H9 (cell line): ENCODE measurements around the gene TMEM115. TPM values are rescaled to one million over a fixed set of nuclear protein-coding genes. Genes with fewer than 3 reads are reported as not detected.

Experiments used
- DNase-seq: peaks from one replicate; pipeline ENCODE4 v3.0.0-alpha.2; 2017
- H2AFZ ChIP-seq: one replicate; pipeline ENCODE4 v1.6.1; 2013; ENCODE audit warnings: mild to moderate bottlenecking, low read length, control low read depth, moderate library complexity
- H2AK5ac ChIP-seq: 2 replicates; pipeline ENCODE4 v1.6.1; 2013; ENCODE audit warnings: low read length, control low read depth, mixed read lengths; ENCODE audit not compliant: insufficient read length
- H2BK120ac ChIP-seq: one replicate; pipeline ENCODE4 v1.6.1; 2013; ENCODE audit warnings: low read depth, mild to moderate bottlenecking, low read length, control low read depth, inconsistent platforms; ENCODE audit not compliant: poor library complexity, severe bottlenecking
- H2BK12ac ChIP-seq: 2 replicates; pipeline ENCODE4 v1.6.1; 2013; ENCODE audit warnings: low read length, control low read depth, mixed read lengths, low read depth; ENCODE audit not compliant: insufficient read length
- H2BK15ac ChIP-seq: 2 replicates; pipeline ENCODE4 v1.6.1; 2013; ENCODE audit warnings: low read depth, low read length, control low read depth
- H2BK20ac ChIP-seq: one replicate; pipeline ENCODE4 v1.6.1; 2013; ENCODE audit warnings: low read depth, mild to moderate bottlenecking, low read length, control low read depth, inconsistent platforms; ENCODE audit not compliant: poor library complexity, severe bottlenecking
- H2BK5ac ChIP-seq: 2 replicates; pipeline ENCODE4 v1.6.1; 2013; ENCODE audit warnings: low read length, control low read depth, mixed read lengths; ENCODE audit not compliant: insufficient read length
- H3K14ac ChIP-seq: 2 replicates; pipeline ENCODE4 v1.6.1; 2013; ENCODE audit warnings: low read length, control low read depth; ENCODE audit not compliant: insufficient read depth
- H3K18ac ChIP-seq: 2 replicates; pipeline ENCODE4 v1.6.1; 2013; ENCODE audit warnings: low read depth, mild to moderate bottlenecking, mixed read lengths, low read length, control low read depth; ENCODE audit not compliant: insufficient read length
- H3K23ac ChIP-seq: 2 replicates; pipeline ENCODE4 v1.6.1; 2013; ENCODE audit warnings: low read length, control low read depth, mixed read lengths, low read depth; ENCODE audit not compliant: insufficient read length
- H3K23me2 ChIP-seq: 2 replicates; pipeline ENCODE4 v1.6.1; 2013; ENCODE audit warnings: low read depth, mild to moderate bottlenecking, mixed read lengths, low read length, control low read depth; ENCODE audit not compliant: insufficient read length, poor library complexity, severe bottlenecking
- H3K27ac ChIP-seq: 2 replicates; pipeline ENCODE4 v1.5.1; 2013; ENCODE audit warnings: low read length, control low read depth, mixed read lengths, low read depth; ENCODE audit not compliant: insufficient read length
- H3K27me3 ChIP-seq: 2 replicates; pipeline ENCODE4 v1.6.1; 2013; ENCODE audit warnings: low read length, control low read depth, inconsistent platforms; ENCODE audit not compliant: insufficient read depth
- H3K4ac ChIP-seq: 2 replicates; pipeline ENCODE4 v1.6.1; 2013; ENCODE audit warnings: low read depth, mild to moderate bottlenecking, control low read depth, inconsistent platforms, low read length, moderate library complexity
- H3K4me1 ChIP-seq: 2 replicates; pipeline ENCODE4 v1.6.1; 2013; ENCODE audit warnings: low read length, control low read depth, inconsistent platforms; ENCODE audit not compliant: insufficient read depth
- H3K4me2 ChIP-seq: 2 replicates; pipeline ENCODE4 v1.6.1; 2013; ENCODE audit warnings: low read length, control low read depth, mixed read lengths; ENCODE audit not compliant: insufficient read length, insufficient read depth
- H3K56ac ChIP-seq: 2 replicates; pipeline ENCODE4 v1.6.1; 2013; ENCODE audit warnings: low read depth, mild to moderate bottlenecking, mixed read lengths, low read length, control low read depth; ENCODE audit not compliant: insufficient read length
- H3K79me1 ChIP-seq: 2 replicates; pipeline ENCODE4 v1.6.1; 2013; ENCODE audit warnings: low read depth, mild to moderate bottlenecking, moderate library complexity, low read length, control low read depth, inconsistent platforms; ENCODE audit not compliant: insufficient read depth, poor library complexity, severe bottlenecking
- H3K79me2 ChIP-seq: 2 replicates; pipeline ENCODE4 v1.6.1; 2013; ENCODE audit warnings: low read length, control low read depth, inconsistent platforms; ENCODE audit not compliant: insufficient read depth
- H3K9ac ChIP-seq: 2 replicates; pipeline ENCODE4 v1.6.1; 2013; ENCODE audit warnings: low read length, control low read depth, mixed read lengths; ENCODE audit not compliant: insufficient read length; ENCODE audit errors: extremely low read depth
- H3K9me3 ChIP-seq: one replicate; pipeline ENCODE4 v1.6.1; 2013; ENCODE audit warnings: low read depth, low read length, inconsistent platforms; ENCODE audit not compliant: control insufficient read depth
- H3T11ph ChIP-seq: one replicate; pipeline ENCODE4 v1.6.1; 2013; ENCODE audit warnings: mild to moderate bottlenecking, low read length, control low read depth, inconsistent platforms
- H4K20me1 ChIP-seq: one replicate; pipeline ENCODE4 v1.6.1; 2013; ENCODE audit not compliant: control insufficient read depth, insufficient read length, insufficient read depth
- H4K5ac ChIP-seq: 2 replicates; pipeline ENCODE4 v1.6.1; 2013; ENCODE audit warnings: low read depth, mild to moderate bottlenecking, mixed read lengths, low read length, control low read depth; ENCODE audit not compliant: insufficient read length
- H4K8ac ChIP-seq: replicated peaks from 2 replicates; pipeline ENCODE4 v1.6.1; 2013; ENCODE audit warnings: low read length, control low read depth, mixed read lengths, low read depth; ENCODE audit not compliant: insufficient read length
- H4K91ac ChIP-seq: 2 replicates; pipeline ENCODE4 v1.6.1; 2013; ENCODE audit warnings: low read depth, mild to moderate bottlenecking, moderate library complexity, mixed read lengths, low read length, control low read depth; ENCODE audit not compliant: insufficient read length
- H3K27ac Mint-ChIP-seq, 3 experiments: 2 replicates in 2 of 3; 3 replicates in 1 of 3; pipeline ENCODE4 v1.8.0; 2020 to 2021; ENCODE audit warnings: mixed read lengths in 3 of 3, mild to moderate bottlenecking in 1 of 3, moderate library complexity in 1 of 3
- H3K27me3 Mint-ChIP-seq: 2 replicates; pipeline ENCODE4 v1.8.0; 2021; ENCODE audit warnings: low read depth, mild to moderate bottlenecking, moderate library complexity, mixed read lengths
- H3K36me3 Mint-ChIP-seq, 3 experiments: 2 replicates in 2 of 3; 3 replicates in 1 of 3; pipeline ENCODE4 v1.8.0; 2020 to 2021; ENCODE audit warnings: low read depth in 3 of 3, mixed read lengths in 3 of 3; ENCODE audit not compliant: insufficient read depth in 1 of 3
- H3K4me1 Mint-ChIP-seq, 2 experiments: 2 replicates each; pipeline ENCODE4 v1.8.0; 2020; ENCODE audit warnings: mixed read lengths in 2 of 2
- H3K4me3 Mint-ChIP-seq, 2 experiments: 2 replicates in 1 of 2; 3 replicates in 1 of 2; pipeline ENCODE4 v1.8.0; 2020 to 2021; ENCODE audit warnings: mild to moderate bottlenecking in 2 of 2, mixed read lengths in 2 of 2, moderate library complexity in 1 of 2
- H3K9me3 Mint-ChIP-seq, 2 experiments: 2 replicates in 1 of 2; 3 replicates in 1 of 2; pipeline ENCODE4 v1.8.0; 2020; ENCODE audit warnings: mild to moderate bottlenecking in 2 of 2, mixed read lengths in 2 of 2, moderate library complexity in 1 of 2
- WGBS: extraction: QIAGEN DNeasy Blood & Tissue Kit; methylation state at CpG from one replicate; pipeline ENCODE4 v1.1.7; 2013; ENCODE audit warnings: missing lambda C conversion rate, low lambda C conversion rate, mixed read lengths; ENCODE audit not compliant: insufficient read length; ENCODE audit errors: extremely low coverage; 5-methylcytosine and 5-hydroxymethylcytosine counted together
- total RNA-seq: library from RNA; stranded (reverse); gene quantifications from 2 replicates; pipeline ENCODE4 v1.2.1, GENCODE V29; 2021
- TF ChIP-seq, protein P1 (sequence below): fragments of 200-600 bp; sonication (generic); conservative IDR thresholded peaks from 3 replicates; pipeline ENCODE4 v1.8.0; 2021; ENCODE audit warnings: antibody characterized with exemption, mild to moderate bottlenecking

The TMEM115 gene
- total RNA-seq, 1 experiment from 2014 or later = 32.3 TPM

- no peak overlapping the region for H2BK20ac ChIP-seq
- no peak overlapping the region for H3K4me2 ChIP-seq
- no peak overlapping the region for H3K9ac ChIP-seq
- no peak overlapping the region for H2BK15ac ChIP-seq
- Mint-ChIP-seq H3K36me3 (peaks cover 48 to 58% (median 57%) of the 10 kb centered on the region in 3 experiments), H3K4me1 (peaks cover 8 to 22% of the 10 kb centered on the region in 2 experiments), H3K9me3 (peaks cover 9 to 12% of the 10 kb centered on the region in 2 experiments), H3K4me3 (no peak overlapping the region), H3K27ac (0 out of 7 replicates have a peak overlapping the region, but pooled peaks of 1 of the 3 experiments have one; percentile 38), H3K27me3 (peaks cover under 1% of the 10 kb centered on the region; the same call in 1 of the 2 replicates)
- no peak overlapping the region for H4K5ac ChIP-seq
- no peak overlapping the region for H3K56ac ChIP-seq
- H3K14ac ChIP-seq = no peak overlapping the region
- H3K23me2 ChIP-seq = no peaks in the 10 kb centered on the region
- H3K79me2 ChIP-seq = no peaks in the 10 kb centered on the region
- no peak overlapping the region for H4K8ac ChIP-seq
- no peaks in the 10 kb centered on the region for H4K20me1 ChIP-seq
- no peak overlapping the region for H2BK120ac ChIP-seq
- H3K9me3 ChIP-seq = no peaks in the 10 kb centered on the region
- no peak overlapping the region for H3K23ac ChIP-seq
- no peak overlapping the region for H2BK12ac ChIP-seq
- no peak for DNase-seq
- H2AFZ ChIP-seq = no peak overlapping the region
- TF ChIP-seq, protein P1, sequence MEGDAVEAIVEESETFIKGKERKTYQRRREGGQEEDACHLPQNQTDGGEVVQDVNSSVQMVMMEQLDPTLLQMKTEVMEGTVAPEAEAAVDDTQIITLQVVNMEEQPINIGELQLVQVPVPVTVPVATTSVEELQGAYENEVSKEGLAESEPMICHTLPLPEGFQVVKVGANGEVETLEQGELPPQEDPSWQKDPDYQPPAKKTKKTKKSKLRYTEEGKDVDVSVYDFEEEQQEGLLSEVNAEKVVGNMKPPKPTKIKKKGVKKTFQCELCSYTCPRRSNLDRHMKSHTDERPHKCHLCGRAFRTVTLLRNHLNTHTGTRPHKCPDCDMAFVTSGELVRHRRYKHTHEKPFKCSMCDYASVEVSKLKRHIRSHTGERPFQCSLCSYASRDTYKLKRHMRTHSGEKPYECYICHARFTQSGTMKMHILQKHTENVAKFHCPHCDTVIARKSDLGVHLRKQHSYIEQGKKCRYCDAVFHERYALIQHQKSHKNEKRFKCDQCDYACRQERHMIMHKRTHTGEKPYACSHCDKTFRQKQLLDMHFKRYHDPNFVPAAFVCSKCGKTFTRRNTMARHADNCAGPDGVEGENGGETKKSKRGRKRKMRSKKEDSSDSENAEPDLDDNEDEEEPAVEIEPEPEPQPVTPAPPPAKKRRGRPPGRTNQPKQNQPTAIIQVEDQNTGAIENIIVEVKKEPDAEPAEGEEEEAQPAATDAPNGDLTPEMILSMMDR = no peak
- H3K4ac ChIP-seq = no peak overlapping the region
- H3K18ac ChIP-seq = no peak overlapping the region
- no CpG with 5 or more reads among the region's 4 CpGs for WGBS
- no peaks in the 10 kb centered on the region for H3K79me1 ChIP-seq
- no peak overlapping the region for H3K27ac ChIP-seq
- no peaks in the 10 kb centered on the region for H3K4me1 ChIP-seq
- H3T11ph ChIP-seq = no peak overlapping the region
- H4K91ac ChIP-seq = no peak overlapping the region
- no peak overlapping the region for H2BK5ac ChIP-seq
- no peak overlapping the region for H2AK5ac ChIP-seq
- no peaks in the 10 kb centered on the region for H3K27me3 ChIP-seq
These were observed 44.5 kb downstream of the TMEM115 start for GRCh38 chr3:50314816-50315215.
